Peyer's patch (tissue), 4 donors: Measurements from ENCODE around the gene PLPPR5.

Experiments
- POLR2A ChIP-seq, 2 donors: fragments of 450-650 bp; IDR thresholded peaks; one replicate each; pipeline ENCODE4 v1.5.1; 2017; ENCODE audit warnings: antibody characterized with exemption in 2 of 2, mild to moderate bottlenecking in 2 of 2, moderate library complexity in 2 of 2
- TF ChIP-seq, protein P1 (sequence below), 6 experiments: fragments of 450-650 bp in 4 of 6; fragments of 200-600 bp in 2 of 6; sonication (generic) in 1 of 6; IDR thresholded peaks; one replicate each; pipeline ENCODE4 v1.5.1; 2017 to 2019; ENCODE audit warnings: antibody characterized with exemption in 6 of 6, mild to moderate bottlenecking in 3 of 6, moderate library complexity in 1 of 6

DNA sequence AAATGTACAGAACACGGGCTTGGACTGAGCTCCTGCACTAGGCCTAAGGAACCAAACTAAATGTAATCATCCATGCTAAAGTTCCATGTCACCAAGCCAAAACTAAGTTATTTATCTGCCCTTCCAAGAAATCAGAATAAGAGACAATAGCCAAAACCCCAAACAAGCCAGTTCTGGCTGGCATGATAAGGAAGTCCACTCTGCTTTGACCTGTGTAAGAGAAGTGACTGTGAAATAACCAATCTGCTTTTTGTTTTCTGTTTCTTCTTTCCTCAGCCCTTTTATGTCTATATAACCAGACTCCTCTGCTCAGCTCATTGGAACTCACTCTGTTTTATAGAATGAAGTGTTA lies 15.1 kb downstream of the PLPPR5 start:
- TF ChIP-seq, protein P1, sequence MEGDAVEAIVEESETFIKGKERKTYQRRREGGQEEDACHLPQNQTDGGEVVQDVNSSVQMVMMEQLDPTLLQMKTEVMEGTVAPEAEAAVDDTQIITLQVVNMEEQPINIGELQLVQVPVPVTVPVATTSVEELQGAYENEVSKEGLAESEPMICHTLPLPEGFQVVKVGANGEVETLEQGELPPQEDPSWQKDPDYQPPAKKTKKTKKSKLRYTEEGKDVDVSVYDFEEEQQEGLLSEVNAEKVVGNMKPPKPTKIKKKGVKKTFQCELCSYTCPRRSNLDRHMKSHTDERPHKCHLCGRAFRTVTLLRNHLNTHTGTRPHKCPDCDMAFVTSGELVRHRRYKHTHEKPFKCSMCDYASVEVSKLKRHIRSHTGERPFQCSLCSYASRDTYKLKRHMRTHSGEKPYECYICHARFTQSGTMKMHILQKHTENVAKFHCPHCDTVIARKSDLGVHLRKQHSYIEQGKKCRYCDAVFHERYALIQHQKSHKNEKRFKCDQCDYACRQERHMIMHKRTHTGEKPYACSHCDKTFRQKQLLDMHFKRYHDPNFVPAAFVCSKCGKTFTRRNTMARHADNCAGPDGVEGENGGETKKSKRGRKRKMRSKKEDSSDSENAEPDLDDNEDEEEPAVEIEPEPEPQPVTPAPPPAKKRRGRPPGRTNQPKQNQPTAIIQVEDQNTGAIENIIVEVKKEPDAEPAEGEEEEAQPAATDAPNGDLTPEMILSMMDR (IDR thresholded peaks at IDR 0.05) = no peak
- TF ChIP-seq POLR2A (IDR thresholded peaks at IDR 0.05) = no peak
